Measurements from ENCODE around the gene TRAPPC3L.

TRAPPC3L gene

GRCh38 chr6:116577486-116577885, 32.0 kb upstream of the TRAPPC3L start:
- ChIA-PET POLR2A (ENCODE audit: low non-redundant PET) (no interaction called here), CTCF (no interaction called here)

GRCh38 chr6:116575227-116575626, 29.7 kb upstream of the TRAPPC3L start:
- CTCF ChIA-PET: no interaction called here
- TF ChIP-seq CTCF (conservative IDR thresholded peaks at IDR 0.05; ENCODE audit: low read depth): no peak

More at GRCh38 chr6:116577486-116577885, 32.0 kb upstream of the TRAPPC3L start:
- DNase-seq (ENCODE audit: low spot score): no peak
- no peak for TF ChIP-seq CTCF (conservative IDR thresholded peaks at IDR 0.05; ENCODE audit: low read depth)
- H3K27ac ChIP-seq: no peak overlapping the region

GRCh38 chr6:116572162-116572561, 26.7 kb upstream of the TRAPPC3L start:
- ChIA-PET CTCF (interaction anchor here (0.6 to 1.5 kb wide), 3 partner anchors 10 to 367 kb away, joined by 3 to 7 read pairs (median 3); no protein-coding TSS in a partner anchor), POLR2A (ENCODE audit: low non-redundant PET) (interaction anchor here (1.0 to 1.1 kb wide), 2 partner anchors 8 to 14 kb away, joined by 3 to 5 read pairs; no protein-coding TSS in a partner anchor)
- TF ChIP-seq CTCF (conservative IDR thresholded peaks at IDR 0.05; ENCODE audit: low read depth): no peak
- peak overlapping the region; percentile 93; the same call in 1 of the 2 replicates for H3K27ac ChIP-seq
- DNase-seq (ENCODE audit: low spot score): peak; percentile 44

More at GRCh38 chr6:116575227-116575626, 29.7 kb upstream of the TRAPPC3L start:
- POLR2A ChIA-PET (ENCODE audit: low non-redundant PET): no interaction called here
- DNase-seq (ENCODE audit: low spot score): no peak
- no peak overlapping the region for H3K27ac ChIP-seq

- H3K27ac ChIP-seq: peak overlapping the region; percentile 93
- POLR2A ChIA-PET (ENCODE audit: low non-redundant PET): interaction anchor here (1.0 to 1.1 kb wide), 2 partner anchors 9 to 14 kb away, joined by 3 to 5 read pairs; no protein-coding TSS in a partner anchor
- TF ChIP-seq CTCF (conservative IDR thresholded peaks at IDR 0.05; ENCODE audit: low read depth): no peak
- CTCF ChIA-PET: interaction anchor here (0.6 to 1.5 kb wide), 4 partner anchors 11 to 292 kb away, joined by 3 to 13 read pairs (median 6); partner anchors contain the start of gene TSPYL1
- no peak for DNase-seq (ENCODE audit: low spot score)
Observed at GRCh38 chr6:116571683-116572000, 26.2 kb upstream of the TRAPPC3L start.

- DNase-seq (ENCODE audit: low spot score): peak; percentile 97
- ChIA-PET POLR2A (ENCODE audit: low non-redundant PET) (interaction anchor here (1.0 to 1.1 kb wide), 2 partner anchors 9 to 13 kb away, joined by 3 to 5 read pairs; no protein-coding TSS in a partner anchor), CTCF (interaction anchor here (0.9 to 1.6 kb wide), 5 partner anchors 10 to 303 kb away, joined by 3 to 13 read pairs (median 4); partner anchors contain the start of gene TSPYL1)
- peak within 1 kb of the TSS; percentile 93 for H3K27ac ChIP-seq
- no peak for TF ChIP-seq CTCF (conservative IDR thresholded peaks at IDR 0.05; ENCODE audit: low read depth)
Observed at GRCh38 chr6:116570856-116571682, 25.6 kb upstream of the TRAPPC3L start, which contains the start of gene RWDD1. TSS of gene RWDD1 (plus strand) at chr6:116571504. CDS start at chr6:116571583, 79 bp downstream.

- no peak for TF ChIP-seq CTCF (conservative IDR thresholded peaks at IDR 0.05; ENCODE audit: low read depth)
- ChIA-PET CTCF (interaction anchor here (0.5 to 1.6 kb wide), 2 partner anchors 8 to 172 kb away, joined by 3 to 10 read pairs; no protein-coding TSS in a partner anchor), POLR2A (ENCODE audit: low non-redundant PET) (no interaction called here)
- no peak overlapping the region for H3K27ac ChIP-seq
- DNase-seq (ENCODE audit: low spot score): no peak
Observed at GRCh38 chr6:116568821-116569755, 23.6 kb upstream of the TRAPPC3L start.

Measured in RWPE1 (cell line).